Ovary (tissue), 3 donors: Measurements from ENCODE around the gene IFT80.
"Not testable (repeated sequence)": the region's sequence is repeated elsewhere in the genome, so short reads cannot be mapped to it uniquely, and the experiment has no call there.

Experiments used
- CTCF ChIP-seq, 3 donors: fragments of 450-650 bp in 2 of 3; fragments of 200-600 bp in 1 of 3; IDR thresholded peaks; one replicate each; pipeline versions ENCODE4 v1.5.1 to v1.8.0; 2016 to 2022; ENCODE audit warnings: antibody characterized with exemption in 3 of 3, mild to moderate bottlenecking in 1 of 3
- EP300 ChIP-seq: sonication (generic); formaldehyde crosslinking; IDR thresholded peaks from one replicate; pipeline ENCODE4 v1.6.1; 2017; ENCODE audit warnings: antibody characterized with exemption
- POLR2A ChIP-seq: fragments of 450-650 bp; IDR thresholded peaks from one replicate; pipeline ENCODE4 v1.6.1; 2017; ENCODE audit warnings: antibody characterized with exemption, mild to moderate bottlenecking, moderate library complexity
- donor health status: DM: no; HTN: no; CAD: no.

GRCh38 chr3:160240719-160241118 is 158.3 kb downstream of the IFT80 start:
- TF ChIP-seq CTCF (IDR thresholded peaks at IDR 0.05); POLR2A; EP300: not testable (repeated sequence)
